DOHH2 (cell line): ENCODE measurements around the gene KIF1A.

Experiments
- CTCF ChIP-seq: fragments of 200-600 bp; sonication (generic); IDR thresholded peaks from one replicate; pipeline ENCODE4 v1.5.1; 2014; ENCODE audit warnings: antibody characterized with exemption, mild to moderate bottlenecking, low read depth, low read length; ENCODE audit not compliant: poor library complexity, severe bottlenecking
- EZH2phosphoT487 ChIP-seq: fragments of 200-600 bp; sonication (generic); IDR thresholded peaks from 2 replicates; pipeline ENCODE4 v1.6.1; 2017; ENCODE audit warnings: borderline replicate concordance, mild to moderate bottlenecking, antibody characterized with exemption, low read length, moderate library complexity, mixed read lengths

GRCh38 chr2:240785424-240786335 is 34.3 kb downstream of the KIF1A start:
- TF ChIP-seq CTCF (no peak), EZH2phosphoT487 (no peak)
